NCI-H2029 treated with DMSO at 0.1 percent for 48 hours (cell line): ENCODE data around the gene HLA-DMA.

Source experiments
- DNase-seq: peaks from one replicate; lab custom pipeline; 2025; lab: John Stamatoyannopoulos, UW

The HLA-DMA gene

DNA sequence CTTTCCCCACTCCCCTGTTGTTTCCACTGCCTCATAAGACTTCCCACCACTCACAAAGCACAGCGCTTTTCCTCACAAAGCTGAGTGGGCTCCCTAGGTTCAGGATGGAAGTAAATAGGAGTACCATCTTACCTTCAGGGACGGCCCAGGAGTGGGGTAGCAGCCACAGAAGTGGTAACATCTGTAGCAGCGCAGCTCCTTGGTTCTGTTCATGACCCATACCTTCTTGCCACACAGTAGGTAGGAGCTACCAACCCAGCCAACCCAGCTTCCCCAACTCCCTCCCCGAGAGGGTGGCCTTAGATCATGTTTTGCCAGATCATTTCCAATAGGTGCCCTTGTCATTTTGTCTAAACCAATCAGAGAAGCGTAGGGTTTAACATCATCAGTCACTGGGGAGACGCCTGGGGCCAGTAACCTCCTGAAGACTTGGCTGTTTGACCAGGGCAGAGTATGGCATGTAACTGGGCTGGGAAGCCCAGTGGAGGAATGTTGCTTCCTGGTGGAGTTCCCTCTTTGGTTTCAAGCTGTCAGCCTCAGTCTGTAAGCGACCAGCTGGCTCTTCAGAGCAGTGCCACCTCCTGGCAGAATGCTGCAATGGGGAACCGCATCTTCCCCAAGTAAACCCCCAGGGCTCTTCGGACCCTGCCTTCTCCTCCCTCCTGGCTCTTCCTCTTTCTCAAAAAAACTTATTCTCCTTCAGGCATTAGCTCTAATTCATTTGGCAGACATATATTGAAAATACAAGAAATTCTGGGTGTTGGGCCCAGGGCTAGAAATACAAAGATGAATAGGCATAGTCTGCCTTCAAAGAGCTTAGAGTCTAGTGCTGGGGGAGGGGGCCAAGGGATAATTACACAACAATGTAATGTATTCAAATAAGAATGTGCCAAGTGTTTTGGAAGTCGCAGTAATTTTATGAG lies at the start of gene HLA-DMA:
Gene HLA-DMA, minus strand, starts transcription at position 281 of the 923 bp plus-strand sequence. Its CDS starts 61 bp downstream, at position 220.
- DNase-seq, result peak; percentile 71

GRCh38 chr6:33001685-33002084 lies 48.8 kb upstream of the HLA-DMA start:
- DNase-seq, result no peak

DNA sequence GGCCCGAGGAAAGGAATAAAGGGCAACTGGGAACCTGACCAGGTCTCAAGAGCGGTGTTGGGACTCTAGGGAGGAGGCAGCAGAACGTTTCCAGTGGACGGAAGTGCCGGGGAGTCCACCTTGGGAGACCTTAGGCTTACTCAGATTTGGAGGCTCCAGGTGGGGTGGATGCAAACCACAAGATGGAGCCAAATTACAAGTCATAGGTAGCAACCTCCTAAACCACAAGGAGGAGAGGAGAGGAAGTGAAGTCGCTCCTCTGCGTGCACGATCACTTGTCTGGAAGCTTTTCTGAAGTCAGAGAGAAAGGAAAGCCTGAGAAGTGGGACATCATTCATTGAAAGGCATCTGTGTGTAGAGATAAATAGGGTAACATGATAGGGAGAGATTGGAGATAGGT lies 47.2 kb upstream of the HLA-DMA start:
- DNase-seq, result no peak

- no peak for DNase-seq
Observed at GRCh38 chr6:32995448-32995847, 42.6 kb upstream of the HLA-DMA start.

GRCh38 chr6:32993363-32993973 lies 40.6 kb upstream of the HLA-DMA start:
- no peak for DNase-seq

GRCh38 chr6:32991972-32992371 lies 39.1 kb upstream of the HLA-DMA start:
- no peak for DNase-seq

GRCh38 chr6:32989368-32989767 lies 36.5 kb upstream of the HLA-DMA start:
- no peak for DNase-seq

GRCh38 chr6:32984622-32985389 lies 31.9 kb upstream of the HLA-DMA start:
- DNase-seq, result peak; percentile 91

DNA sequence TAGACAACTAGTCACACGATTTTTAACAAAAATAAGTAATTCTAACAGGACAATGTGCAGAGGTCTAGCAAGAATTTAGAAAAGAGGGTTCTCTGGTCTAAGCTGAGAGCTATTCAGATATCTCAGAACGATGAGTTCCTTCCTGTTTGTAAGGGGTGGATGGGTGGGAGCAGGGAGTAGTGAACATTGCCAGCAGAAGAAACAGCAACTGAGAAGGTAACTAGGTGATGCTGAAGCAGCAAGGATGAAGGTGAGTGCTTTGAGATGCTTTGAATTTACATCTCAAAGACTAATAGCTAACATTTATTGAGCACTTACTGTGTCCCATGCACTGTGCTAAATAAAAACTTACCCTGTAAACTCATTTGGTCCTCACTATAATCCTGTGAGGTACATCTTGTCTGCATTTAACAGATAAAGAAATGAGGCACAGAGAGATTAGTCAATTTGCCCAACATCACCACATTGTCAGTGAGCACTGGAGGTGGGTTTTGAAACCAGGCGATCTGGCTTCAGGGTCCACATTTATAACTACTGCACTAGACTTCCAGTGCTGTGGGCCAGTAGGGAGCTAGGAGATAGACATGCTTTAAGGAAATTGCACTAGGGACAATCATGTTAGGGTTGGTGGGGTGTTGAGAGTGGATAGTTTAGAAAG lies 31.2 kb upstream of the HLA-DMA start:
- no peak for DNase-seq

- no peak for DNase-seq
Observed at GRCh38 chr6:32983493-32983848, 30.6 kb upstream of the HLA-DMA start.

GRCh38 chr6:32982702-32983492 lies 30.0 kb upstream of the HLA-DMA start:
- no peak for DNase-seq

DNA sequence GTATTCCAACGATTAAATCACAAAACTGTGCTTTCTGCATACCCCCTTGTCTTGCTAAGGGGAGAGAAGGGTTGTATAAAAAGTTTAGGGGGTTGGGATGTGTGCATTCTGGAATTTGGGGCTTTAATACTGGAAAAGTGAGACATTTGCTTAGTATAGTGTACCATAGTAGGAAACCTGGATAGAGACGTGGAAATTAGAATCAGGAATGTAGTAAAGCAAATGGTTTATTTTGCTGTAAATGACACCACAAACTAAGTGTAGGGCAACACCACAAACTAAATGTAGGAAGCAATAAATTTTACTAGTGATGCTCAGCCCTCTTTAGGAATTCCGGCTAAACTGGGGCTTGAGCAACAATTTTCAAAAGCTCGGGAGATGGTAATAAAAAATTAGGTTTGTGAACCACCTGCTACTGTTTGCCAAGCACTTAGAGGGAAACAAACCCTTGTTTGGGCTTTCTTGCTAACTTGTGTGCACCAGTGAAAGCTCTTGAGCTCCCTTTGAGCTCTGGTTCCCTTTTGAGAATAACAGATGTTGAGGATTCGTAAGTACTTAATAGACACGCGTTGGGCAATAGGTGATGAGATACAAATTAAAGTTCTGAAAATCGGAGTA lies 29.3 kb upstream of the HLA-DMA start:
- peak; percentile 82 for DNase-seq

DNA sequence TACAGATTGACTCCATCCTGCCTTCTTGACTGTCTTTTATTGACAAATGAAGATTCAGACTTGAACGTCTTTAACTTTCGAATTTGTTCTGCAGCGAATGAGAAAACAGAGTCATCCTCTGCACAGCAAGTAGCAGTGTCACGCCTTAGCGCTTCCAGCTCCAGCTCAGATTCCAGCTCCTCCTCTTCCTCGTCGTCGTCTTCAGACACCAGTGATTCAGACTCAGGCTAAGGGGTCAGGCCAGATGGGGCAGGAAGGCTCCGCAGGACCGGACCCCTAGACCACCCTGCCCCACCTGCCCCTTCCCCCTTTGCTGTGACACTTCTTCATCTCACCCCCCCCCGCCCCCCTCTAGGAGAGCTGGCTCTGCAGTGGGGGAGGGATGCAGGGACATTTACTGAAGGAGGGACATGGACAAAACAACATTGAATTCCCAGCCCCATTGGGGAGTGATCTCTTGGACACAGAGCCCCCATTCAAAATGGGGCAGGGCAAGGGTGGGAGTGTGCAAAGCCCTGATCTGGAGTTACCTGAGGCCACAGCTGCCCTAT lies 27.7 kb upstream of the HLA-DMA start:
- DNase-seq, result no peak

DNA sequence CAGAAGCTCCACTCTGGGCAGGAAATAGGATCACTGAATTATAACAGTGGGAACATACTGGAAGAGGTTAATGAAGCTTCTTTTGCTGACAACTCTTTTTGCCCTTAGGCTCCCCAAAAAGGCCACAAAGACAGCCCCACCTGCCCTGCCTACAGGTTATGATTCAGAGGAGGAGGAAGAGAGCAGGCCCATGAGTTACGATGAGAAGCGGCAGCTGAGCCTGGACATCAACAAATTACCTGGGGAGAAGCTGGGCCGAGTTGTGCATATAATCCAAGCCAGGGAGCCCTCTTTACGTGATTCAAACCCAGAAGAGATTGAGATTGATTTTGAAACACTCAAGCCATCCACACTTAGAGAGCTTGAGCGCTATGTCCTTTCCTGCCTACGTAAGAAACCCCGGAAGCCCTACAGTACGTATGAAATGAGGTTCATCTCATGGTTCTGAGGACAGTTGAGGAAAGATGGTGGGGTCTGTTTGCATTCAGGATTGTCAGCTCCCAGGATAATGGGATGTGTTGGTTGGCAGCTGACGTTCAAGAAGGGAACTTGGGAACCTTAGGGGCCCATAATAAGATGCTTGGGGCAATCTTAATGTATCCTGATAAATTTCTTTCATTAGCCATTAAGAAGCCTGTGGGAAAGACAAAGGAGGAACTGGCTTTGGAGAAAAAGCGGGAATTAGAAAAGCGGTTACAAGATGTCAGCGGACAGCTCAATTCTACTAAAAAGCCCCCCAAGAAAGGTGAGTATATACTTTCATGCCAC lies 27.0 kb upstream of the HLA-DMA start:
- DNase-seq, result no peak

- DNase-seq, result no peak
Observed at GRCh38 chr6:32977953-32978324, 25.0 kb upstream of the HLA-DMA start.

GRCh38 chr6:32977272-32977952 lies 24.5 kb upstream of the HLA-DMA start:
- DNase-seq, result no peak

DNA sequence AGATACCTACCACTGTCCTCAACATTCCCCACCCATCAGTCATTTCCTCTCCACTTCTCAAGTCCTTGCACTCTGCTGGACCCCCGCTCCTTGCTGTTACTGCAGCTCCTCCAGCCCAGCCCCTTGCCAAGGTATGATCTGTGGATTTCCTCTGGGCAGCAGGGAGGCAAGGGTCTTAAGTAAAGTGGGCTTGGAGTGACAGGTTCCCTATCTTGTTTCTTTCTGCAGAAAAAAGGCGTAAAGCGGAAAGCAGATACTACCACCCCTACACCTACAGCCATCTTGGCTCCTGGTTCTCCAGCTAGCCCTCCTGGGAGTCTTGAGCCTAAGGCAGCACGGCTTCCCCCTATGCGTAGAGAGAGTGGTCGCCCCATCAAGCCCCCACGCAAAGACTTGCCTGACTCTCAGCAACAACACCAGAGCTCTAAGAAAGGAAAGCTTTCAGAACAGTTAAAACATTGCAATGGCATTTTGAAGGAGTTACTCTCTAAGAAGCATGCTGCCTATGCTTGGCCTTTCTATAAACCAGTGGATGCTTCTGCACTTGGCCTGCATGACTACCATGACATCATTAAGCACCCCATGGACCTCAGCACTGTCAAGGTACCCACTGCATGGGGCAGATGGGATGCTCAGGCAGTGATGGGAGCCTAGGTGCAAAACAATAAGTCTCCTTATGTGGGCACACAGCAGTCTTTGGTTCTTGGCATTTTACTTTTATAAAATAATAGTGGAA lies 23.6 kb upstream of the HLA-DMA start:
- no peak for DNase-seq

DNA sequence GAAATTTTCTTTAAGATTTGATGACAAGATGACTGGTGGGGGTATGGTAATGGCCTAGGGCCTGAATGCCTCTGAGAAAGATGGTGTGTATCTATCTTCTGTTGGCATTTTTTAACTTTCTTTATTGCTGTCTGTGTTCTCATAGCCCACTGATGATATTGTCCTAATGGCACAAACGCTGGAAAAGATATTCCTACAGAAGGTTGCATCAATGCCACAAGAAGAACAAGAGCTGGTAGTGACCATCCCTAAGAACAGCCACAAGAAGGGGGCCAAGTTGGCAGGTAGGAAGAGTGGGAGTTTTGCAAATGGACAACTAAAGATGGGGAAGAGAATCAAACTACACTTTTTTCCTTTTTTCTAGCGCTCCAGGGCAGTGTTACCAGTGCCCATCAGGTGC lies 23.0 kb upstream of the HLA-DMA start:
- DNase-seq, result no peak
